ENCODE measurements around the gene FOS. TPM values are rescaled to one million over a fixed set of nuclear protein-coding genes. Genes with fewer than 3 reads are reported as not detected.
"Not testable (repeated sequence)": the region's sequence is repeated elsewhere in the genome, so short reads cannot be mapped to it uniquely, and the experiment has no call there.

Gene FOS
- total and polyA plus RNA-seq, 2 experiments from 2014 or later = 47.3 to 54.8 TPM

DNA sequence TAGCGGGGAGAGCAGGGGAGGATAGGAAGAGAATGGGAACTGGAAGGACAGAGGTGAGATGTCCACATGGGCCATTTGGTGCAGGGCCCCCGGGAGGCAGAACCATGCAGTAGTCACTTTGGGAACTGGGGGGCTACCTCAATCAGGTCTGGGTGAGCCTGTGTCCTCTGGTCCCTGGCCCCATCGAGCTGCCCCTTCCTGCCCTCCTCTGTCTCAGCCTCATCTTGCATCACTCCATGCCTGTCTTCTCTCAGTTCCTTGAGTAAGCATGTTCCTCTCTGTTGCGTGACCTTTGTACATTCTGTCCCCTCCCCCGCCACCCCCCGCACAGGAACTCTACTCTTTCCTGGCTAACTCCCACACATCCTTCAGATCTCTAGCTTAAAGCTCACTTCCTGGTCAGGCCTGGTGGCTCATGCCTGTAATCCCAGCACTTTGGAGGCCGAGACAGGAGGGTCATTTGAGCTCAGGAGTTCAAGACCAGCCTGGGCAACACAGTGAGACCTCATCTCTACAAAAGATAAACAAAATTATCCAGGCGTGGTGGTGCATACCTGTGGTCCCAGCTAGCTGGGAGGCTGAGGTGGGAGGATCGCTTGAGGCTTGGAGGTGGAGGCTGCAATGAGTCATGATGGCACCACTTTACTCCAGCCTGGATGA, 23.2 kb downstream of the FOS start (continued):
- TF ChIP-seq EZH2 (IDR thresholded peaks at IDR 0.05; ENCODE audit: low read depth, unreplicated experiment) = no peak
- TF ChIP-seq, protein P1, sequence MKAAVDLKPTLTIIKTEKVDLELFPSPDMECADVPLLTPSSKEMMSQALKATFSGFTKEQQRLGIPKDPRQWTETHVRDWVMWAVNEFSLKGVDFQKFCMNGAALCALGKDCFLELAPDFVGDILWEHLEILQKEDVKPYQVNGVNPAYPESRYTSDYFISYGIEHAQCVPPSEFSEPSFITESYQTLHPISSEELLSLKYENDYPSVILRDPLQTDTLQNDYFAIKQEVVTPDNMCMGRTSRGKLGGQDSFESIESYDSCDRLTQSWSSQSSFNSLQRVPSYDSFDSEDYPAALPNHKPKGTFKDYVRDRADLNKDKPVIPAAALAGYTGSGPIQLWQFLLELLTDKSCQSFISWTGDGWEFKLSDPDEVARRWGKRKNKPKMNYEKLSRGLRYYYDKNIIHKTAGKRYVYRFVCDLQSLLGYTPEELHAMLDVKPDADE (IDR thresholded peaks at IDR 0.05) = no peak
- TF ChIP-seq, protein P2, sequence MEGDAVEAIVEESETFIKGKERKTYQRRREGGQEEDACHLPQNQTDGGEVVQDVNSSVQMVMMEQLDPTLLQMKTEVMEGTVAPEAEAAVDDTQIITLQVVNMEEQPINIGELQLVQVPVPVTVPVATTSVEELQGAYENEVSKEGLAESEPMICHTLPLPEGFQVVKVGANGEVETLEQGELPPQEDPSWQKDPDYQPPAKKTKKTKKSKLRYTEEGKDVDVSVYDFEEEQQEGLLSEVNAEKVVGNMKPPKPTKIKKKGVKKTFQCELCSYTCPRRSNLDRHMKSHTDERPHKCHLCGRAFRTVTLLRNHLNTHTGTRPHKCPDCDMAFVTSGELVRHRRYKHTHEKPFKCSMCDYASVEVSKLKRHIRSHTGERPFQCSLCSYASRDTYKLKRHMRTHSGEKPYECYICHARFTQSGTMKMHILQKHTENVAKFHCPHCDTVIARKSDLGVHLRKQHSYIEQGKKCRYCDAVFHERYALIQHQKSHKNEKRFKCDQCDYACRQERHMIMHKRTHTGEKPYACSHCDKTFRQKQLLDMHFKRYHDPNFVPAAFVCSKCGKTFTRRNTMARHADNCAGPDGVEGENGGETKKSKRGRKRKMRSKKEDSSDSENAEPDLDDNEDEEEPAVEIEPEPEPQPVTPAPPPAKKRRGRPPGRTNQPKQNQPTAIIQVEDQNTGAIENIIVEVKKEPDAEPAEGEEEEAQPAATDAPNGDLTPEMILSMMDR (conservative IDR thresholded peaks at IDR 0.05; ENCODE audit: low read depth in 2 of 2) = no peak
- no peak for TF ChIP-seq ZNF114 (CRISPR knock-in tag; IDR thresholded peaks at IDR 0.05)
- TF ChIP-seq, protein P3, sequence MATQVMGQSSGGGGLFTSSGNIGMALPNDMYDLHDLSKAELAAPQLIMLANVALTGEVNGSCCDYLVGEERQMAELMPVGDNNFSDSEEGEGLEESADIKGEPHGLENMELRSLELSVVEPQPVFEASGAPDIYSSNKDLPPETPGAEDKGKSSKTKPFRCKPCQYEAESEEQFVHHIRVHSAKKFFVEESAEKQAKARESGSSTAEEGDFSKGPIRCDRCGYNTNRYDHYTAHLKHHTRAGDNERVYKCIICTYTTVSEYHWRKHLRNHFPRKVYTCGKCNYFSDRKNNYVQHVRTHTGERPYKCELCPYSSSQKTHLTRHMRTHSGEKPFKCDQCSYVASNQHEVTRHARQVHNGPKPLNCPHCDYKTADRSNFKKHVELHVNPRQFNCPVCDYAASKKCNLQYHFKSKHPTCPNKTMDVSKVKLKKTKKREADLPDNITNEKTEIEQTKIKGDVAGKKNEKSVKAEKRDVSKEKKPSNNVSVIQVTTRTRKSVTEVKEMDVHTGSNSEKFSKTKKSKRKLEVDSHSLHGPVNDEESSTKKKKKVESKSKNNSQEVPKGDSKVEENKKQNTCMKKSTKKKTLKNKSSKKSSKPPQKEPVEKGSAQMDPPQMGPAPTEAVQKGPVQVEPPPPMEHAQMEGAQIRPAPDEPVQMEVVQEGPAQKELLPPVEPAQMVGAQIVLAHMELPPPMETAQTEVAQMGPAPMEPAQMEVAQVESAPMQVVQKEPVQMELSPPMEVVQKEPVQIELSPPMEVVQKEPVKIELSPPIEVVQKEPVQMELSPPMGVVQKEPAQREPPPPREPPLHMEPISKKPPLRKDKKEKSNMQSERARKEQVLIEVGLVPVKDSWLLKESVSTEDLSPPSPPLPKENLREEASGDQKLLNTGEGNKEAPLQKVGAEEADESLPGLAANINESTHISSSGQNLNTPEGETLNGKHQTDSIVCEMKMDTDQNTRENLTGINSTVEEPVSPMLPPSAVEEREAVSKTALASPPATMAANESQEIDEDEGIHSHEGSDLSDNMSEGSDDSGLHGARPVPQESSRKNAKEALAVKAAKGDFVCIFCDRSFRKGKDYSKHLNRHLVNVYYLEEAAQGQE (IDR thresholded peaks at IDR 0.05; ENCODE audit: unreplicated experiment) = no peak
- no peak for TF ChIP-seq CREB1 (CRISPR knock-in tag; IDR thresholded peaks at IDR 0.05; ENCODE audit: low read depth)
- no peak for TF ChIP-seq JUNB (IDR thresholded peaks at IDR 0.05; ENCODE audit: unreplicated experiment)
- TF ChIP-seq NANOG (IDR thresholded peaks at IDR 0.05; ENCODE audit: borderline replicate concordance) = no peak
- no peak for TF ChIP-seq STAT1 (IDR thresholded peaks at IDR 0.05; ENCODE audit: unreplicated experiment)

DNA sequence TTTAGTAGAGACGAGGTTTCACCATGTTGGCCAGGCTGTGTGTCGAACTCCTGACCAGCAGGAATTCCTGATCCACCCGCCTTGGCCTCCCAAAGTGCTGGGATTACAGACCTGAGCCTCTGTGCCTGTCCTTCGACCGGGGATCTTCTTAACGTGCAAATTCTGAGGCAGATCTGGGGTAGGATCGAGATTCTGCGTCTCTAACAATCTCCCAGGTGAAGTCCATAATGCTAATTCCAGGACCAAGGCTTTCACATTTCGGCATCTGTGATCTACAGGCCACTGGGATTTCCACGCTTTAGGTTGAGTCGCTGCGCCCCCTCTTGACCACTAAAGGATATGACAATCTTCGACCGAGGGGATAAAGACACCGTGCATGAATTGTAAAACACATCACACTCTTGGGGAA, 24.8 kb downstream of the FOS start:
- H3K36me3 Mint-ChIP-seq (ENCODE audit: low read depth) = no peaks in the 10 kb centered on the region
- no peak overlapping the region for H3K4me3 ChIP-seq
- H3K9me2 ChIP-seq (ENCODE audit: insufficient read depth) = no peaks in the 10 kb centered on the region
- H3K27ac Mint-ChIP-seq = peak overlapping the region; percentile 62
- TF ChIP-seq, protein P2 (conservative IDR thresholded peaks at IDR 0.05; ENCODE audit: low read depth in 2 of 2) = peak; percentile 94 to 97
- TF ChIP-seq EZH2 (IDR thresholded peaks at IDR 0.05; ENCODE audit: low read depth, unreplicated experiment) (no peak), ZNF114 (CRISPR knock-in tag; IDR thresholded peaks at IDR 0.05) (no peak)
- no peaks in the 10 kb centered on the region for H3K79me2 ChIP-seq (replicated peaks; ENCODE audit: insufficient read depth)
- DNase-seq (ENCODE audit: low spot score) (peak; percentile 90), ATAC-seq (peak; percentile 78)
- H3F3A ChIP-seq (replicated peaks; ENCODE audit: low read depth) = no peaks in the 10 kb centered on the region
- H2AFZ ChIP-seq = no peak overlapping the region
- H3K36me3 ChIP-seq (ENCODE audit: insufficient read depth) = no peaks in the 10 kb centered on the region
- no peaks in the 10 kb centered on the region for H3K27me3 ChIP-seq (ENCODE audit: insufficient read depth)
- H3K4me1 ChIP-seq (ENCODE audit: insufficient read depth) = no peaks in the 10 kb centered on the region
- H3K27me3 Mint-ChIP-seq (ENCODE audit: insufficient read depth, low read depth, poor library complexity) = peaks cover 18% of the 10 kb centered on the region
- no peaks in the 10 kb centered on the region; the same call in 2 of the 3 replicates for H3K9me3 Mint-ChIP-seq
- H4K20me1 ChIP-seq (replicated peaks; ENCODE audit: insufficient read depth) = no peaks in the 10 kb centered on the region
- H3K4me2 ChIP-seq = no peak overlapping the region
- no peak overlapping the region for H3K27ac ChIP-seq (ENCODE audit: low read depth)
- H3K4me1 Mint-ChIP-seq = peaks cover 11% of the 10 kb centered on the region
- no peak overlapping the region for H3K4me3 Mint-ChIP-seq

DNA sequence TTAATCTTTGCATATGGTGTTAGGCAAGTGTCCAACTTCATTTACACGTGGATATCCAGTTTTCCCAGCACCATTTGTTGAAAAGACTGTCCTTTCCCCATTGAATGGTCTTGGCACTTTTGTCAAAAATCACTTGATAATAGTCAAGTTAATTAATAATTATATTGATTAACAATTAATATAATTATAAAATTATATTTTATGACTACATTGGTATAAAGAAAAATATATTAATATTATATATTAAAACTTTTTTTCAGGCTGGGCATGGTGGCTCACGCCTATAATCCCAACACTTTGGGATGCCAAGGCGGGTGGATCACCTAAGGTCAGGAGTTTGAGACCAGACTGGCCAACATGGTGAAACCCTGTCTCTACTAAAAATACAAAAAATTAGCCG, 27.8 kb downstream of the FOS start:
- peaks cover 24% of the 10 kb centered on the region for H3K4me1 Mint-ChIP-seq
- not testable (repeated sequence) for DNase-seq (ENCODE audit: low spot score)

More for the DNA sequence above, 27.8 kb downstream of the FOS start:
- not testable (repeated sequence) for H4K20me1 ChIP-seq (replicated peaks; ENCODE audit: insufficient read depth); H3K9me3 Mint-ChIP-seq; H3K4me3 ChIP-seq; H3K9me2 ChIP-seq (ENCODE audit: insufficient read depth); H3K27me3 Mint-ChIP-seq (ENCODE audit: insufficient read depth, low read depth, poor library complexity); H3F3A ChIP-seq (replicated peaks; ENCODE audit: low read depth); H3K27ac Mint-ChIP-seq; H3K36me3 ChIP-seq (ENCODE audit: insufficient read depth); ATAC-seq; H3K79me2 ChIP-seq (replicated peaks; ENCODE audit: insufficient read depth); H3K4me3 Mint-ChIP-seq; H3K36me3 Mint-ChIP-seq (ENCODE audit: low read depth); H3K4me2 ChIP-seq; H3K27ac ChIP-seq (ENCODE audit: low read depth); H3K4me1 ChIP-seq (ENCODE audit: insufficient read depth); H3K27me3 ChIP-seq (ENCODE audit: insufficient read depth); H2AFZ ChIP-seq

All from GM23338 (cell line).